GM10847 (cell line): Measurements from ENCODE around the gene OR4B1.

ENCODE experiments used
- POLR2A ChIP-seq: IDR thresholded peaks from 2 replicates; pipeline ENCODE4 v1.6.1; 2011; ENCODE audit not compliant: insufficient read length; ENCODE audit errors: extremely low read depth

OR4B1 gene

GRCh38 chr11:48244804-48245203 is 28.2 kb downstream of the OR4B1 start, which contains the start of gene OR4X2:
TSS of gene OR4X2 (plus strand) at chr11:48245104. CDS start at chr11:48245104, 0 bp downstream.
- no peak for TF ChIP-seq POLR2A

GRCh38 chr11:48248902-48249301 is 32.3 kb downstream of the OR4B1 start:
- TF ChIP-seq POLR2A = no peak

GRCh38 chr11:48261600-48261999 is 45.0 kb downstream of the OR4B1 start:
- no peak for TF ChIP-seq POLR2A

GRCh38 chr11:48263423-48263911 is 46.9 kb downstream of the OR4B1 start, which contains the start of gene OR4X1:
TSS of gene OR4X1 (plus strand) at chr11:48263861. CDS start at chr11:48263861, 0 bp downstream.
- TF ChIP-seq POLR2A = no peak
